ENCODE results near the gene UBTF. TPM values are rescaled to one million over a fixed set of nuclear protein-coding genes. Genes with fewer than 3 reads are reported as not detected.

The UBTF gene
- polyA plus RNA-seq, 2 of the 4 experiments (the other 2 are of a cell fraction), result 39.8 to 76.2 TPM

DNA sequence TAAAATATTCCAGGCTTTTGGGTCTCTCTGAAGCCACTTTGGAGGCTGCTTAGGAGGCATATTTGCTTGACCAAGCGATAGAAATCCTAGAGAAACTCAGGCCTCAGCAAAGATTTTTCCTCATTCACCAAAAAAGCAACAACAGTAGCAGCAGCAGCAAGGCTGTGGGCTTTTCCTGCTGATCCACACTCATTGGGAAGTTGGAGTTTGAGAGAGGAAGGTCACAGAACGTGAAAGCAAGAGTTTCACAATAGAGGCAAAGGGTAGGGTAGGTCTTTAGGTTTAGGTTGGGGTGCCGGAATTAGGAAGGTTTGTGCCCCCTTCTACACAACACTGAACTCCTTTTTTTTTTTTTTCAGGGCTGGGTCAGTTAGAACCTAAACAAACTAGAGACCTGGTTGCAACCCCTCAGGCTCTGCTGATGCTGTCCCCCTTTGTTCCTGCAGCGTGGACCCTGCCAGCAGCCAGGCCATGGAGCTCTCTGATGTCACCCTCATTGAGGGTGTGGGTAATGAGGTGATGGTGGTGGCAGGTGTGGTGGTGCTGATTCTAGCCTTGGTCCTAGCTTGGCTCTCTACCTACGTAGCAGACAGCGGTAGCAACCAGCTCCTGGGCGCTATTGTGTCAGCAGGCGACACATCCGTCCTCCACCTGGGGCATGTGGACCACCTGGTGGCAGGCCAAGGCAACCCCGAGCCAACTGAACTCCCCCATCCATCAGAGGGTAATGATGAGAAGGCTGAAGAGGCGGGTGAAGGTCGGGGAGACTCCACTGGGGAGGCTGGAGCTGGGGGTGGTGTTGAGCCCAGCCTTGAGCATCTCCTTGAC is 30.7 kb downstream of the UBTF start:
- ChIA-PET POLR2A (no interaction called here), CTCF (interaction anchor here (1.0 to 2.2 kb wide), 6 partner anchors 9 to 142 kb away, joined by 3 to 17 read pairs (median 4); no protein-coding TSS in a partner anchor)
- peaks cover 26% of the 10 kb centered on the region for H3K4me1 ChIP-seq
- DNase-seq (ENCODE audit: low read depth in 1 of 2, low spot score in 1 of 2) (no peak), FAIRE-seq (no peak), ATAC-seq (no peak)
- H3K27ac ChIP-seq, result no peak overlapping the region
- H3K4me2 ChIP-seq, result peak overlapping the region; percentile 77
- WGBS (ENCODE audit: missing lambda C conversion rate), result 93% methylated on average over 9 of the region's 12 CpGs
- H3K9me3 ChIP-seq, result no peaks in the 10 kb centered on the region
- TF ChIP-seq ZNF302 (CRISPR knock-in tag; IDR thresholded peaks at IDR 0.05), result no peak
- TF ChIP-seq HOXB13 (CRISPR knock-in tag; IDR thresholded peaks at IDR 0.05; ENCODE audit: low read depth), result no peak
- no peak for TF ChIP-seq SREBF2 (IDR thresholded peaks at IDR 0.05)
- TF ChIP-seq, protein P1, sequence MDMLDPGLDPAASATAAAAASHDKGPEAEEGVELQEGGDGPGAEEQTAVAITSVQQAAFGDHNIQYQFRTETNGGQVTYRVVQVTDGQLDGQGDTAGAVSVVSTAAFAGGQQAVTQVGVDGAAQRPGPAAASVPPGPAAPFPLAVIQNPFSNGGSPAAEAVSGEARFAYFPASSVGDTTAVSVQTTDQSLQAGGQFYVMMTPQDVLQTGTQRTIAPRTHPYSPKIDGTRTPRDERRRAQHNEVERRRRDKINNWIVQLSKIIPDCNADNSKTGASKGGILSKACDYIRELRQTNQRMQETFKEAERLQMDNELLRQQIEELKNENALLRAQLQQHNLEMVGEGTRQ (IDR thresholded peaks at IDR 0.05), result no peak
- TF ChIP-seq ZC3H11A (IDR thresholded peaks at IDR 0.05), result no peak
- no peak for TF ChIP-seq POLR2AphosphoS2 (conservative IDR thresholded peaks at IDR 0.05; ENCODE audit: low read length)
- no peak for TF ChIP-seq MAZ (IDR thresholded peaks at IDR 0.05; ENCODE audit: borderline replicate concordance, low read depth, low read length)
- TF ChIP-seq, protein P2, sequence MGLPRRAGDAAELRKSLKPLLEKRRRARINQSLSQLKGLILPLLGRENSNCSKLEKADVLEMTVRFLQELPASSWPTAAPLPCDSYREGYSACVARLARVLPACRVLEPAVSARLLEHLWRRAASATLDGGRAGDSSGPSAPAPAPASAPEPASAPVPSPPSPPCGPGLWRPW (IDR thresholded peaks at IDR 0.05), result no peak
- no peak for TF ChIP-seq JUNB (IDR thresholded peaks at IDR 0.05)
- no peak for TF ChIP-seq PHF8 (IDR thresholded peaks at IDR 0.05; ENCODE audit: borderline replicate concordance, low read depth)
- TF ChIP-seq RFX5 (IDR thresholded peaks at IDR 0.05), result no peak
- no peak for TF ChIP-seq KDM5A (IDR thresholded peaks at IDR 0.05)
- TF ChIP-seq TP53 (CRISPR knock-in tag; IDR thresholded peaks at IDR 0.05), result no peak
- no peak for TF ChIP-seq FOXS1 (CRISPR knock-in tag; IDR thresholded peaks at IDR 0.05)
- TF ChIP-seq PBX3 (IDR thresholded peaks at IDR 0.05), result no peak
- TF ChIP-seq, protein P3, sequence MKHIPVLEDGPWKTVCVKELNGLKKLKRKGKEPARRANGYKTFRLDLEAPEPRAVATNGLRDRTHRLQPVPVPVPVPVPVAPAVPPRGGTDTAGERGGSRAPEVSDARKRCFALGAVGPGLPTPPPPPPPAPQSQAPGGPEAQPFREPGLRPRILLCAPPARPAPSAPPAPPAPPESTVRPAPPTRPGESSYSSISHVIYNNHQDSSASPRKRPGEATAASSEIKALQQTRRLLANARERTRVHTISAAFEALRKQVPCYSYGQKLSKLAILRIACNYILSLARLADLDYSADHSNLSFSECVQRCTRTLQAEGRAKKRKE (CRISPR knock-in tag; IDR thresholded peaks at IDR 0.05; ENCODE audit: low read depth), result no peak
- TF ChIP-seq POLR2A (IDR thresholded peaks at IDR 0.05; ENCODE audit: low read length), result no peak
- TF ChIP-seq SMC3 (IDR thresholded peaks at IDR 0.05), result no peak
- no peak for TF ChIP-seq EHMT2 (IDR thresholded peaks at IDR 0.05; ENCODE audit: low read depth)
- TF ChIP-seq RCOR1 (IDR thresholded peaks at IDR 0.05; ENCODE audit: low read depth, low read length), result no peak
- H3K4me3 ChIP-seq, result no peak overlapping the region

GRCh38 chr17:44187131-44187899 is 32.2 kb downstream of the UBTF start:
- peak overlapping the region; percentile 87 for H3K4me3 ChIP-seq
- no peaks in the 10 kb centered on the region for H3K9me3 ChIP-seq
- H3K4me2 ChIP-seq, result peak overlapping the region; percentile 77
- CTCF ChIA-PET, result interaction anchor here (0.6 to 5.3 kb wide), 7 partner anchors 8 to 157 kb away, joined by 3 to 58 read pairs (median 3); partner anchors contain the start of gene ASB16
- ATAC-seq, result peak; percentile 62 to 71
- H3K4me1 ChIP-seq, result peaks cover 24% of the 10 kb centered on the region
- WGBS (ENCODE audit: missing lambda C conversion rate), result 4% methylated on average over 26 of the region's 32 CpGs
- POLR2A ChIA-PET, result interaction anchor here (0.6 to 2.1 kb wide), 20 partner anchors 8 to 369 kb away, joined by 3 to 28 read pairs (median 4); partner anchors contain the start of genes ATXN7L3, FZD2, HDAC5 and UBTF
- H3K27ac ChIP-seq, result peak overlapping the region; percentile 92 to 97
- FAIRE-seq, result no peak
- DNase-seq (ENCODE audit: low read depth in 1 of 2, low spot score in 1 of 2), result no peak
- no peak for TF ChIP-seq SREBF2 (IDR thresholded peaks at IDR 0.05)
- peak; percentile 24; the same call in 1 of the 2 replicates for TF ChIP-seq CHD4 (IDR thresholded peaks at IDR 0.05; ENCODE audit: borderline replicate concordance)
- no peak for TF ChIP-seq SMC3 (IDR thresholded peaks at IDR 0.05)
- 0 out of 2 replicates have a peak, but pooled peaks have one; percentile 33 for TF ChIP-seq MYC (IDR thresholded peaks at IDR 0.05; ENCODE audit: borderline replicate concordance, low read length)
- peak; percentile 19; the same call in 1 of the 2 replicates for TF ChIP-seq TP53 (CRISPR knock-in tag; IDR thresholded peaks at IDR 0.05)
- TF ChIP-seq, protein P4, sequence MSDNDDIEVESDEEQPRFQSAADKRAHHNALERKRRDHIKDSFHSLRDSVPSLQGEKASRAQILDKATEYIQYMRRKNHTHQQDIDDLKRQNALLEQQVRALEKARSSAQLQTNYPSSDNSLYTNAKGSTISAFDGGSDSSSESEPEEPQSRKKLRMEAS (IDR thresholded peaks at IDR 0.05), result 0 out of 2 replicates have a peak, but pooled peaks have one; percentile 20
- TF ChIP-seq HOXA7 (CRISPR knock-in tag; IDR thresholded peaks at IDR 0.05), result 0 out of 2 replicates have a peak, but pooled peaks have one; percentile 58
- TF ChIP-seq RNF2 (IDR thresholded peaks at IDR 0.05; ENCODE audit: borderline replicate concordance, low read depth), result no peak
- peak; percentile 32; the same call in 1 of the 2 replicates for TF ChIP-seq REST (IDR thresholded peaks at IDR 0.05)
- TF ChIP-seq HEYL (CRISPR knock-in tag; IDR thresholded peaks at IDR 0.05), result no peak
- TF ChIP-seq RFX5 (IDR thresholded peaks at IDR 0.05), result no peak
- TF ChIP-seq PHF8 (IDR thresholded peaks at IDR 0.05; ENCODE audit: borderline replicate concordance, low read depth), result peak; percentile 57; the same call in 1 of the 2 replicates
- TF ChIP-seq RARB (CRISPR knock-in tag; IDR thresholded peaks at IDR 0.05), result no peak
